OCI-LY1 (cell line): ENCODE measurements around the gene PGF.

Experiments used
- H2AFZ ChIP-seq: fragments of 200-600 bp; sonication (generic), shearing (Covaris generic); 2 replicates; pipeline ENCODE4 v1.6.0; 2014; ENCODE audit warnings: antibody characterized with exemption, mild to moderate bottlenecking, low read length
- H3F3A ChIP-seq: fragments of 200-600 bp; sonication (generic), shearing (Covaris generic); 2 replicates; pipeline ENCODE4 v1.6.0; 2014; ENCODE audit warnings: mild to moderate bottlenecking, antibody characterized with exemption, low read length, moderate library complexity; ENCODE audit not compliant: insufficient read depth
- H3K27ac ChIP-seq: fragments of 200-600 bp; sonication (generic); 2 replicates; pipeline ENCODE4 v1.5.1; 2014; ENCODE audit warnings: low read length, mixed run types, mild to moderate bottlenecking, low read depth; ENCODE audit not compliant: poor library complexity, severe bottlenecking
- H3K27me3 ChIP-seq: fragments of 200-600 bp; sonication (generic); 2 replicates; pipeline ENCODE4 v1.6.0; 2014; ENCODE audit warnings: antibody characterized with exemption, mild to moderate bottlenecking, low read length, moderate library complexity; ENCODE audit not compliant: insufficient read depth
- H3K36me3 ChIP-seq: fragments of 200-600 bp; sonication (generic); 2 replicates; pipeline ENCODE4 v1.6.1; 2014; ENCODE audit warnings: mild to moderate bottlenecking, antibody characterized with exemption, low read length, moderate library complexity, mixed read lengths; ENCODE audit not compliant: insufficient read depth
- H3K4me1 ChIP-seq: fragments of 200-600 bp; sonication (generic); 2 replicates; pipeline ENCODE4 v1.5.1; 2014; ENCODE audit warnings: mild to moderate bottlenecking, low read length, moderate library complexity; ENCODE audit not compliant: insufficient read depth, severe bottlenecking
- H3K4me2 ChIP-seq: fragments of 200-600 bp; sonication (generic), shearing (Covaris generic); 2 replicates; pipeline ENCODE4 v1.6.1; 2014; ENCODE audit warnings: low read length
- H3K4me3 ChIP-seq: fragments of 200-600 bp; sonication (generic); 2 replicates; pipeline ENCODE4 v1.5.1; 2014; ENCODE audit warnings: low read length, low read depth, mild to moderate bottlenecking, mixed read lengths; ENCODE audit not compliant: poor library complexity, severe bottlenecking
- H3K79me2 ChIP-seq: fragments of 200-600 bp; shearing (Covaris generic); 2 replicates; pipeline ENCODE4 v1.6.1; 2016; ENCODE audit warnings: mixed run types, low read length, mixed read lengths; ENCODE audit not compliant: insufficient read depth
- H3K9ac ChIP-seq: fragments of 200-600 bp; sonication (generic), shearing (Covaris generic); 2 replicates; pipeline ENCODE4 v1.6.1; 2014; ENCODE audit warnings: mild to moderate bottlenecking, low read length, mixed read lengths
- H3K9me2 ChIP-seq: fragments of 200-600 bp; sonication (generic), shearing (Covaris generic); 2 replicates; pipeline ENCODE4 v1.6.1; 2014; ENCODE audit warnings: low read depth, mild to moderate bottlenecking, low read length, mixed read lengths
- H3K9me3 ChIP-seq: fragments of 200-600 bp; shearing (Covaris generic); 2 replicates; pipeline ENCODE4 v1.6.1; 2014; ENCODE audit warnings: low read length, mixed read lengths
- H4K20me1 ChIP-seq: fragments of 200-600 bp; sonication (generic), shearing (Covaris generic); 2 replicates; pipeline ENCODE4 v1.6.0; 2016; ENCODE audit warnings: mild to moderate bottlenecking, low read length; ENCODE audit not compliant: insufficient read depth
- EZH2 ChIP-seq: fragments of 200-600 bp; sonication (generic), shearing (Covaris generic); IDR thresholded peaks from 2 replicates; pipeline ENCODE4 v1.8.0; 2017; ENCODE audit warnings: borderline replicate concordance, mixed run types, mild to moderate bottlenecking, antibody characterized with exemption, low read length, moderate library complexity, mixed read lengths
- TF ChIP-seq, protein P1 (sequence below): fragments of 200-600 bp; sonication (generic), shearing (Covaris generic); IDR thresholded peaks from 2 replicates; pipeline ENCODE4 v1.5.1; 2017; ENCODE audit warnings: mild to moderate bottlenecking, antibody characterized with exemption, low read length, moderate library complexity, mixed read lengths

PGF gene

DNA sequence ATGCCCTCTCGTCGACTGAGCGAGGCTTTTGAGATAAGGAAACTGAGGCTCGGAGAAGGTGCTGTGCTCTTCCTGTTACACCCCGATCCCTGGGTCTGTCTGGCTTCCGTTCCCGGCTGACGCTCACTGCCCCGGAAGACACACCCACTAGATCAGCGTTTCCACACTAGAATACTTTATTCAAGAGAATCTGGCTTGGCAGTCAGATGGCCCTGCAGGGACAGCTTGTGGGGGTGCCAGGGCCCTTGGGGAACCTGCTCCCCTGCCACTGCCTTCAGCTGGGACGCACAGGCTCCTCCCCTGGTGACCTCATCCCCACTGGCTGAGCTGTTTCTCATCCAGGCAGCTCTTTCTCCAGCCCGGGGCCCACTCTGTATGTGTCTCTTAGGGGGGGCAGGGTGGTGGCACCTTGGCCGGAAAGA, 13.7 kb downstream of the PGF start:
- H4K20me1 ChIP-seq, result no peaks in the 10 kb centered on the region
- no peaks in the 10 kb centered on the region for H3K27me3 ChIP-seq
- peak overlapping the region; percentile 52 for H3K9ac ChIP-seq
- no peaks in the 10 kb centered on the region for H3K9me2 ChIP-seq
- H3K4me3 ChIP-seq, result peak overlapping the region; percentile 43
- H3K4me2 ChIP-seq, result peak overlapping the region; percentile 67
- H3K36me3 ChIP-seq, result no peaks in the 10 kb centered on the region
- H3K27ac ChIP-seq, result peak overlapping the region; percentile 70
- no peaks in the 10 kb centered on the region for H3F3A ChIP-seq
- TF ChIP-seq EZH2, result no peak
- TF ChIP-seq, protein P1, sequence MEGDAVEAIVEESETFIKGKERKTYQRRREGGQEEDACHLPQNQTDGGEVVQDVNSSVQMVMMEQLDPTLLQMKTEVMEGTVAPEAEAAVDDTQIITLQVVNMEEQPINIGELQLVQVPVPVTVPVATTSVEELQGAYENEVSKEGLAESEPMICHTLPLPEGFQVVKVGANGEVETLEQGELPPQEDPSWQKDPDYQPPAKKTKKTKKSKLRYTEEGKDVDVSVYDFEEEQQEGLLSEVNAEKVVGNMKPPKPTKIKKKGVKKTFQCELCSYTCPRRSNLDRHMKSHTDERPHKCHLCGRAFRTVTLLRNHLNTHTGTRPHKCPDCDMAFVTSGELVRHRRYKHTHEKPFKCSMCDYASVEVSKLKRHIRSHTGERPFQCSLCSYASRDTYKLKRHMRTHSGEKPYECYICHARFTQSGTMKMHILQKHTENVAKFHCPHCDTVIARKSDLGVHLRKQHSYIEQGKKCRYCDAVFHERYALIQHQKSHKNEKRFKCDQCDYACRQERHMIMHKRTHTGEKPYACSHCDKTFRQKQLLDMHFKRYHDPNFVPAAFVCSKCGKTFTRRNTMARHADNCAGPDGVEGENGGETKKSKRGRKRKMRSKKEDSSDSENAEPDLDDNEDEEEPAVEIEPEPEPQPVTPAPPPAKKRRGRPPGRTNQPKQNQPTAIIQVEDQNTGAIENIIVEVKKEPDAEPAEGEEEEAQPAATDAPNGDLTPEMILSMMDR, result no peak
- peak overlapping the region; percentile 72 for H2AFZ ChIP-seq
- no peaks in the 10 kb centered on the region for H3K9me3 ChIP-seq
- H3K79me2 ChIP-seq, result no peaks in the 10 kb centered on the region
- H3K4me1 ChIP-seq, result peaks cover 50% of the 10 kb centered on the region

GRCh38 chr14:74940956-74941565, 14.3 kb downstream of the PGF start:
- no peak for TF ChIP-seq EZH2
- TF ChIP-seq, protein P1, result no peak
- Histone ChIP-seq H3K4me2 (peak overlapping the region; percentile 67; the same call in 1 of the 2 replicates), H3K9ac (peak overlapping the region; percentile 52; the same call in 1 of the 2 replicates), H3K9me2 (no peaks in the 10 kb centered on the region), H3F3A (no peaks in the 10 kb centered on the region), H3K9me3 (no peaks in the 10 kb centered on the region), H3K27me3 (no peaks in the 10 kb centered on the region), H3K79me2 (no peaks in the 10 kb centered on the region), H3K4me3 (peak overlapping the region; percentile 43), H3K27ac (peak overlapping the region; percentile 70), H3K36me3 (no peaks in the 10 kb centered on the region), H3K4me1 (peaks cover 44% of the 10 kb centered on the region), H4K20me1 (no peaks in the 10 kb centered on the region), H2AFZ (peak overlapping the region; percentile 72; the same call in 1 of the 2 replicates)

DNA sequence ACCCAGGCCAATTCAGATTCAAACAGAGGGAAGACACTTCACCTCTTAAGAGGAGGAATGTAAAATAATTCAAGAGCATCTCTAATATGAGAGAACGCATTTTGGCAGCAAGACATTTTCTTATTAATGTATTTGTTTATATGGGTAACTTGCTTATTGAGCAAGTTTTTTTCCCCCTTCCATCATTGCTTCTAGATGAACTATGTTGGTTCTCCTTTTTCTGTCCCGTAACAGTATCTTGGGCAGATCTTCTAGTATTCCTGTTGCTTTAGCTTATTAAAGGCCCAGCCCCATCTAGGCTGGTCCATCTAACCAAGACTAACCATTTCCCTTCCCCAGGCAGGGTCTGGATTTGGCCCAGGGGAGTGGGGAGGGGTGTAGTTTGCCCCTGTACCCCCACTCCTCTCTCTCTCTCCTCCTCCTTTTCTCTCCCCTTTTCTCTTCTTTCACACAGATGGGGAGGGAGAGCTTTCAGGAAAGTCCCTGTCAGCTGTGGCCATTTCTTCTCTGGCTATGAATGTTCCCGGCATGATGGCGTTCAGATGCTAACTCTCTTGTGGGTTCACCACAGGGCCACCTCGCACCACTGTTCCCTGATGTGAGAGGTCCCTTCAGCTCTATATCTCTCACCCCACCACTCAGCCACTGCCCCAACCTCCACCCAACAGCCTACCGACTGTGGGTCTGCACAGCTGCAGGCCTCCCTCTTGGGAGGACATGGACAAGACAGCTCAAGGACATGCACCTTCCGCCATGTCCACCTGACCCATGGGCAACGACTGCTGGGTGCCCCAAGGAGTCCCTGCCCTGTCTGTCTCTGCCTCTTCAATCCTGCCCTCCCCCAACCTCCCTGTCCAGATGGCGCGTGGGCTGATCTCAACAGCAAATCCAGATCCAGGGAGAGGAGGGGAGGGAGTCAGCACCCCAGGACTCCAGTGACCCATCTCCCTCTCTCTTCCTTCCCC, 16.6 kb downstream of the PGF start:
- Histone ChIP-seq H3K4me2 (no peak overlapping the region), H3K9me3 (no peaks in the 10 kb centered on the region), H3K9ac (no peak overlapping the region), H4K20me1 (no peaks in the 10 kb centered on the region), H3K27me3 (no peaks in the 10 kb centered on the region), H3K27ac (no peak overlapping the region), H3F3A (no peaks in the 10 kb centered on the region), H3K4me3 (no peak overlapping the region), H3K36me3 (no peaks in the 10 kb centered on the region), H3K4me1 (peaks cover 42% of the 10 kb centered on the region), H3K79me2 (no peaks in the 10 kb centered on the region), H2AFZ (no peak overlapping the region), H3K9me2 (no peaks in the 10 kb centered on the region)
- TF ChIP-seq EZH2, result no peak
- TF ChIP-seq, protein P1, result no peak
